CD4-positive, alpha-beta T cell (primary cell): ENCODE results near the gene ME1. TPM values are rescaled to one million over a fixed set of nuclear protein-coding genes. Genes with fewer than 3 reads are reported as not detected.

Experiments used
- ATAC-seq: fragments of 200-7000 bp; cut with Tn5 transposase; one replicate; pipeline ENCODE4 v1.10.0; 2022; ENCODE audit warnings: mild to moderate bottlenecking; ENCODE audit not compliant: poor library complexity
- CTCF ChIA-PET: fragments of 350-600 bp; sonication (Branson Sonifier 250); formaldehyde crosslinking; loops from one replicate; lab custom pipeline; 2021; ENCODE audit warnings: antibody characterized with exemption, inconsistent platforms; lab: Charles Lee
- POLR2A ChIA-PET: fragments of 350-600 bp; sonication (Branson Sonifier 250); formaldehyde crosslinking; loops from one replicate; lab custom pipeline; 2021; ENCODE audit warnings: antibody characterized with exemption, inconsistent platforms; lab: Charles Lee
- DNase-seq, 14 experiments: peaks; one replicate each; pipeline ENCODE4 v3.0.0-alpha.2; 2013 to 2020; ENCODE audit warnings: mixed read lengths in 2 of 14
- H3K27ac ChIP-seq, 2 donors: one replicate each; pipeline versions ENCODE4 v1.5.1 to v1.7.0; 2013; ENCODE audit warnings: low read length in 2 of 2, low read depth in 1 of 2, mild to moderate bottlenecking in 1 of 2
- H3K27me3 ChIP-seq, 2 experiments: 1 replicate in 1 of 2; 2 replicates in 1 of 2; pipeline versions ENCODE4 v1.6.1 to v1.7.0; 2013; ENCODE audit warnings: low read length in 2 of 2, control low read depth in 1 of 2, mild to moderate bottlenecking in 1 of 2, moderate library complexity in 1 of 2; ENCODE audit not compliant: insufficient read depth in 2 of 2, control insufficient read depth in 1 of 2
- H3K36me3 ChIP-seq: one replicate; pipeline ENCODE4 v1.6.1; 2013; ENCODE audit warnings: low read length, control low read depth; ENCODE audit not compliant: insufficient read depth
- H3K4me1 ChIP-seq: one replicate; pipeline ENCODE4 v1.6.1; 2013; ENCODE audit warnings: low read length, control low read depth; ENCODE audit not compliant: insufficient read depth
- H3K4me3 ChIP-seq: one replicate; pipeline ENCODE4 v1.5.1; 2013; ENCODE audit warnings: mild to moderate bottlenecking, low read length, moderate library complexity
- H3K9me3 ChIP-seq, 2 experiments: 1 replicate in 1 of 2; 2 replicates in 1 of 2; pipeline versions ENCODE4 v1.6.1 to v1.7.0; 2013; ENCODE audit warnings: low read length in 2 of 2, mild to moderate bottlenecking in 2 of 2, control low read depth in 1 of 2, moderate library complexity in 1 of 2; ENCODE audit not compliant: control insufficient read depth in 1 of 2, insufficient read depth in 1 of 2
- H3K27ac Mint-ChIP-seq: one replicate; pipeline ENCODE4 v1.8.0; 2020; ENCODE audit warnings: mixed read lengths
- H3K27me3 Mint-ChIP-seq: one replicate; pipeline ENCODE4 v1.8.0; 2021; ENCODE audit warnings: mixed read lengths
- H3K36me3 Mint-ChIP-seq: one replicate; pipeline ENCODE4 v1.8.0; 2021; ENCODE audit warnings: low read depth, mixed read lengths
- H3K4me1 Mint-ChIP-seq: one replicate; pipeline ENCODE4 v1.8.0; 2021; ENCODE audit warnings: low read depth, mixed read lengths
- H3K4me3 Mint-ChIP-seq: one replicate; pipeline ENCODE4 v1.8.0; 2020; ENCODE audit warnings: mild to moderate bottlenecking, mixed read lengths
- H3K9me3 Mint-ChIP-seq: one replicate; pipeline ENCODE4 v1.8.0; 2020; ENCODE audit warnings: mixed read lengths
- intact Hi-C, 2 experiments: fragments of 100-400 bp; cut with DNase I in 1 of 2; cut with micrococcal nuclease in 1 of 2; formaldehyde crosslinking; loops; one replicate each; pipeline versions ENCODE4 v1.15.1 to v1.9.0; 2023 to 2025; cut with DNase I, micrococcal nuclease
- total RNA-seq, 174 experiments: library from RNA in 2 of 174; stranded (reverse) in 2 of 174; gene quantifications; one replicate each; pipeline ENCODE4 v1.2.3 and lab custom pipeline; 2021 to 2026
- TF ChIP-seq, protein P1 (sequence below): fragments of 200-600 bp; IDR thresholded peaks from one replicate; pipeline ENCODE4 v1.8.0; 2022; ENCODE audit warnings: antibody characterized with exemption, mild to moderate bottlenecking

The ME1 gene
- total RNA-seq, 2 experiments from 2014 or later, result not detected

DNA sequence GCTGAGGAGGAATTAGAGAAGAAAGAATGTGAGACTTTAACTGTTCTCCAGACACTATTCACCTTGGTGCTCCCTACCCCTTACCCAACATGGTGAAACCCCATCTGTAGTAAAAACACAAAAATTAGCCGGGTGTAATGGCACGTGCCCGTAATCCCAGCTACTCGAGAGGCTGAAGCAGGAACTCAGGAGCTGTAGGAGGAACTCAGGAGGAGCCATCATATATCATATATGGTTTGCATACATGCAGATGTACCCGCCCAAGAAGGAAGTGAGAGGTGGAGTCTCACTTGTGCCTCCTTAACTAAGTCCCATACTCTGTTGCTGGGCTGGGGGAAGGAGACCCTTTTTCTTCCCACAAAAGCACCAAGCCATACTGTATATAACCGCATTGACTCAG lies 35.5 kb upstream of the ME1 start:
- Histone ChIP-seq H3K9me3 (no peaks in the 10 kb centered on the region), H3K4me3 (no peak overlapping the region), H3K27ac (no peak overlapping the region), H3K4me1 (no peaks in the 10 kb centered on the region), H3K27me3 (no peaks in the 10 kb centered on the region), H3K36me3 (no peaks in the 10 kb centered on the region)
- ChIA-PET CTCF (no interaction called here), POLR2A (no interaction called here)
- Mint-ChIP-seq H3K27me3 (no peaks in the 10 kb centered on the region), H3K4me3 (no peak overlapping the region), H3K9me3 (no peaks in the 10 kb centered on the region), H3K4me1 (no peaks in the 10 kb centered on the region), H3K36me3 (no peaks in the 10 kb centered on the region), H3K27ac (no peak overlapping the region)
- intact Hi-C loops, result no loop called here
- TF ChIP-seq, protein P1, sequence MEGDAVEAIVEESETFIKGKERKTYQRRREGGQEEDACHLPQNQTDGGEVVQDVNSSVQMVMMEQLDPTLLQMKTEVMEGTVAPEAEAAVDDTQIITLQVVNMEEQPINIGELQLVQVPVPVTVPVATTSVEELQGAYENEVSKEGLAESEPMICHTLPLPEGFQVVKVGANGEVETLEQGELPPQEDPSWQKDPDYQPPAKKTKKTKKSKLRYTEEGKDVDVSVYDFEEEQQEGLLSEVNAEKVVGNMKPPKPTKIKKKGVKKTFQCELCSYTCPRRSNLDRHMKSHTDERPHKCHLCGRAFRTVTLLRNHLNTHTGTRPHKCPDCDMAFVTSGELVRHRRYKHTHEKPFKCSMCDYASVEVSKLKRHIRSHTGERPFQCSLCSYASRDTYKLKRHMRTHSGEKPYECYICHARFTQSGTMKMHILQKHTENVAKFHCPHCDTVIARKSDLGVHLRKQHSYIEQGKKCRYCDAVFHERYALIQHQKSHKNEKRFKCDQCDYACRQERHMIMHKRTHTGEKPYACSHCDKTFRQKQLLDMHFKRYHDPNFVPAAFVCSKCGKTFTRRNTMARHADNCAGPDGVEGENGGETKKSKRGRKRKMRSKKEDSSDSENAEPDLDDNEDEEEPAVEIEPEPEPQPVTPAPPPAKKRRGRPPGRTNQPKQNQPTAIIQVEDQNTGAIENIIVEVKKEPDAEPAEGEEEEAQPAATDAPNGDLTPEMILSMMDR, result no peak
- DNase-seq, result no peak
- ATAC-seq, result no peak

DNA sequence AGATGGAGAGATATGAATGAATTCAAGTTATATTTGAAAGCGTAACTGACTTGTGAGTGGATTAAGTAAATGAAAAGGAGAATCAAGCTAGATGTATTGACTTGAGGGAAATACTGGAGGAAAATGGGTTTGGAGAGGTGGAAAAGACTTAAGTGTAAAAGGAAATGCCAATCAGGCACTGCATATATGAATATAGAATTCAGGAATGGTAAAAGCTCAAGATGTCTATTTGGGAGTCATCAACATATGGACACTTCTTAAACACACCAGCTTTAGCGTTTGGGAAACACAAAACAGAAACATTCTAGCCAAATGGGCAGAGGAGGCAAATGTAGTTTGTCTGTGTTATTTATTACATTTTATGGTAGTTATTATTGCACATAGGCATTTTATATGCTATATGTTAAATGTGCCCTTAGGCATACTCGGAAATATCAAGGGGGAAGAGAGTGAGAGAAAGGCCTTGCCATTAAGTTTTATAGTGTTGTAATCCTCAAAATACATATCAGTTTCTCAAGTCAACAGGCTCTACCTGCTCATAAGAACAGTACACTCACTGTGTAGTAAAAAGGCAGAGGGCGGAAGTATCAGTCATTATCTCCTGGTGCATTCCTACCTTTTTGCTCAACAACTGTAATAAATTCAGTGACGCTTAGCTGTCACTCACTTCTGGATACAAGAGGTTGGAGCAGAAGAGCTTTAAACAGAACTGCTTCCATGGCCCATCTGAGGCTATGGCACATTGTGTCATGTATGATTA lies 33.7 kb upstream of the ME1 start:
- ChIA-PET POLR2A (no interaction called here), CTCF (no interaction called here)
- no peaks in the 10 kb centered on the region for H3K36me3 ChIP-seq
- H3K4me1 ChIP-seq, result no peaks in the 10 kb centered on the region
- no peaks in the 10 kb centered on the region for H3K36me3 Mint-ChIP-seq
- H3K4me3 ChIP-seq, result no peak overlapping the region
- ATAC-seq (no peak), DNase-seq (no peak)
- no peaks in the 10 kb centered on the region for H3K9me3 Mint-ChIP-seq
- H3K4me3 Mint-ChIP-seq, result no peak overlapping the region
- TF ChIP-seq, protein P1, result no peak
- H3K27me3 ChIP-seq, result no peaks in the 10 kb centered on the region
- H3K9me3 ChIP-seq, result no peaks in the 10 kb centered on the region
- no peak overlapping the region for H3K27ac ChIP-seq
- intact Hi-C loops, result no loop called here
- no peak overlapping the region for H3K27ac Mint-ChIP-seq
- no peaks in the 10 kb centered on the region for H3K27me3 Mint-ChIP-seq
- no peaks in the 10 kb centered on the region for H3K4me1 Mint-ChIP-seq

DNA sequence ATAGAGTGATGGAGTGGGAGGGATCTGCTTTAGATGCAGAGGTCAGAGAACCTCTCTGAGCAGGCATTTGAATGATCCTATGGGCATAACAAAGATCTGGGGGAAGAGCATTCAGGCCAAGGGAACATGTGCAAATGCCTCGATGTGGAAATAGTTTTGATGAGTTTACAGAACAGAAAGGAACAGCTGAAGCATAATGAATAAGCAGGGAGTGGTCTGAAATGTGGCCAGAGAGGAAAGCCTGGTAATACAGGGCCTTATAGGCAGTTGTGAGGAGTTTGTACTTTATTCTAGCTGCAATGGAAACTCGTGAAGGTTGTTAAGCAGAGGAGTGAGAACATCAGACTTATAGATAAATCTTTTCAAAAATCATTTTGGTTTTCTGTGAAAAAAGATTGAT lies 33.0 kb upstream of the ME1 start:
- no peak overlapping the region for H3K27ac ChIP-seq
- no peak overlapping the region for H3K4me3 ChIP-seq
- no peak overlapping the region for H3K27ac Mint-ChIP-seq
- DNase-seq (peak in 2 of 14 experiments; percentile 2 to 13), ATAC-seq (no peak)
- no peaks in the 10 kb centered on the region for H3K36me3 ChIP-seq
- intact Hi-C loops, result no loop called here
- CTCF ChIA-PET, result no interaction called here
- H3K36me3 Mint-ChIP-seq, result no peaks in the 10 kb centered on the region
- no peaks in the 10 kb centered on the region for H3K27me3 ChIP-seq
- no peaks in the 10 kb centered on the region for H3K4me1 ChIP-seq
- POLR2A ChIA-PET, result no interaction called here
- H3K9me3 ChIP-seq, result no peaks in the 10 kb centered on the region
- H3K4me1 Mint-ChIP-seq, result no peaks in the 10 kb centered on the region
- H3K4me3 Mint-ChIP-seq, result no peak overlapping the region
- TF ChIP-seq, protein P1, result no peak
- H3K9me3 Mint-ChIP-seq, result no peaks in the 10 kb centered on the region
- no peaks in the 10 kb centered on the region for H3K27me3 Mint-ChIP-seq
